Measurements from ENCODE around the gene CDC14A. TPM values are rescaled to one million over a fixed set of nuclear protein-coding genes. Genes with fewer than 3 reads are reported as not detected.

The CDC14A gene
- total and polyA plus RNA-seq, 2 donors (not counting 3 experiments of a cell fraction or from before 2014, with no cell fraction given): 3.4 to 13.9 TPM

DNA sequence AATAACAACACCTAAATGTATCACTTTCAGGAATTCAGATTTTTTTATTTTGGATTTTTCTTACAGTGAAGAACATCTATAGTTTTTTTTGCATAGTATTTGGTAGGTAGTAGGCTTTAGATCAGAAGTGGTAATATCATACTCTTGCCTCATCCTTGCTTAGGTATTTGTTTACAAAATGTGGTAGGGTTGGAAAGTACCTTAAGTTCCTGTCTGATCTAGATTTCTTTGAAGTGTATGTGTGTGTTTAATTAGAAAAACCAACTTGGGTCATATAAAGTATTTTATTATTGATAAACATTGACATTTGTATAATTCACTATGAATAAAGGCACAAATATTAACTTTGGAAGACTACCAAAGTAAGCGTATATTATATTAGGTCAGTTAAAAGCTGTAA is 100.3 kb downstream of the CDC14A start:
- Histone ChIP-seq H3K4me3 (replicated peaks in 1 of 3; ENCODE audit: insufficient read depth in 1 of 3, low read depth in 1 of 3, low read length in 3 of 3) (no peak overlapping the region), H3K4me1 (ENCODE audit: control insufficient read depth, extremely low read depth, insufficient read depth, low read length) (no peaks in the 10 kb centered on the region), H3K27ac (ENCODE audit: insufficient read depth, low read depth, low read length) (no peak overlapping the region), H3K27me3 (ENCODE audit: control insufficient read depth in 2 of 2, insufficient read depth in 2 of 2, low read length in 2 of 2) (no peaks in the 10 kb centered on the region), H3K4me2 (ENCODE audit: insufficient read depth, low read length) (no peak overlapping the region), H3K79me2 (ENCODE audit: control insufficient read depth, insufficient read depth, low read length) (no peaks in the 10 kb centered on the region), H3K9me1 (replicated peaks; ENCODE audit: control insufficient read depth, extremely low read depth, insufficient read depth, low read length) (no peaks in the 10 kb centered on the region), H2AFZ (ENCODE audit: low read depth, low read length) (no peak overlapping the region), H4K20me1 (replicated peaks; ENCODE audit: control insufficient read depth, extremely low read depth, insufficient read depth, low read length) (no peaks in the 10 kb centered on the region), H3K36me3 (ENCODE audit: control insufficient read depth in 2 of 2, extremely low read depth in 1 of 2, insufficient read depth in 2 of 2, low read length in 2 of 2) (no peaks in the 10 kb centered on the region), H3K9me3 (replicated peaks; ENCODE audit: control insufficient read depth, insufficient read depth, low read length) (no peaks in the 10 kb centered on the region), H3K9ac (replicated peaks; ENCODE audit: extremely low read depth, insufficient read depth, low read length) (no peak overlapping the region)
- DNase-seq (ENCODE audit: low read depth, low spot score): no peak
- CTCF ChIA-PET: interaction anchor here (1.2 to 1.3 kb wide), 2 partner anchors 8 to 11 kb away, joined by 4 read pairs; no protein-coding TSS in a partner anchor
- BruUV-seq (replicated peaks): no TSS peak
- FAIRE-seq: no peak
- dilution Hi-C loops (cut with MboI; ENCODE audit: extremely low pct_ligation_motif_present, low sequenced_read_pairs) (no loop called here), intact Hi-C loops (cut with micrococcal nuclease) (loop anchor here (10.0 kb wide), 1 partner anchor 478 kb away; no protein-coding TSS in a partner anchor)
- TF ChIP-seq, protein P1, sequence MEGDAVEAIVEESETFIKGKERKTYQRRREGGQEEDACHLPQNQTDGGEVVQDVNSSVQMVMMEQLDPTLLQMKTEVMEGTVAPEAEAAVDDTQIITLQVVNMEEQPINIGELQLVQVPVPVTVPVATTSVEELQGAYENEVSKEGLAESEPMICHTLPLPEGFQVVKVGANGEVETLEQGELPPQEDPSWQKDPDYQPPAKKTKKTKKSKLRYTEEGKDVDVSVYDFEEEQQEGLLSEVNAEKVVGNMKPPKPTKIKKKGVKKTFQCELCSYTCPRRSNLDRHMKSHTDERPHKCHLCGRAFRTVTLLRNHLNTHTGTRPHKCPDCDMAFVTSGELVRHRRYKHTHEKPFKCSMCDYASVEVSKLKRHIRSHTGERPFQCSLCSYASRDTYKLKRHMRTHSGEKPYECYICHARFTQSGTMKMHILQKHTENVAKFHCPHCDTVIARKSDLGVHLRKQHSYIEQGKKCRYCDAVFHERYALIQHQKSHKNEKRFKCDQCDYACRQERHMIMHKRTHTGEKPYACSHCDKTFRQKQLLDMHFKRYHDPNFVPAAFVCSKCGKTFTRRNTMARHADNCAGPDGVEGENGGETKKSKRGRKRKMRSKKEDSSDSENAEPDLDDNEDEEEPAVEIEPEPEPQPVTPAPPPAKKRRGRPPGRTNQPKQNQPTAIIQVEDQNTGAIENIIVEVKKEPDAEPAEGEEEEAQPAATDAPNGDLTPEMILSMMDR (IDR thresholded peaks at IDR 0.05; ENCODE audit: extremely low read depth in 1 of 2, insufficient read depth in 1 of 2, low read depth in 1 of 2, low read length in 2 of 2): no peak
- TF ChIP-seq FOS (IDR thresholded peaks at IDR 0.05; ENCODE audit: borderline replicate concordance, insufficient read depth, low read length) (no peak), MYC (IDR thresholded peaks at IDR 0.05; ENCODE audit: low read depth, low read length) (no peak)
- POLR2A ChIA-PET: no interaction called here

- Histone ChIP-seq H3K79me2 (ENCODE audit: control insufficient read depth, insufficient read depth, low read length) (no peaks in the 10 kb centered on the region), H3K9me3 (replicated peaks; ENCODE audit: control insufficient read depth, insufficient read depth, low read length) (no peaks in the 10 kb centered on the region), H3K9me1 (replicated peaks; ENCODE audit: control insufficient read depth, extremely low read depth, insufficient read depth, low read length) (no peaks in the 10 kb centered on the region), H3K27me3 (ENCODE audit: control insufficient read depth in 2 of 2, insufficient read depth in 2 of 2, low read length in 2 of 2) (no peaks in the 10 kb centered on the region), H3K27ac (ENCODE audit: insufficient read depth, low read depth, low read length) (no peak overlapping the region), H4K20me1 (replicated peaks; ENCODE audit: control insufficient read depth, extremely low read depth, insufficient read depth, low read length) (no peaks in the 10 kb centered on the region), H3K4me3 (replicated peaks in 1 of 3; ENCODE audit: insufficient read depth in 1 of 3, low read depth in 1 of 3, low read length in 3 of 3) (no peak overlapping the region), H2AFZ (ENCODE audit: low read depth, low read length) (no peak overlapping the region), H3K4me2 (ENCODE audit: insufficient read depth, low read length) (no peak overlapping the region), H3K4me1 (ENCODE audit: control insufficient read depth, extremely low read depth, insufficient read depth, low read length) (peaks cover 4% of the 10 kb centered on the region), H3K36me3 (ENCODE audit: control insufficient read depth in 2 of 2, extremely low read depth in 1 of 2, insufficient read depth in 2 of 2, low read length in 2 of 2) (no peaks in the 10 kb centered on the region), H3K9ac (replicated peaks; ENCODE audit: extremely low read depth, insufficient read depth, low read length) (no peak overlapping the region)
- CTCF ChIA-PET: interaction anchor here (0.7 to 8.6 kb wide), 56 partner anchors 8 to 783 kb away, joined by 3 to 261 read pairs (median 4); partner anchors contain the start of genes CDC14A, FRRS1, RTCA and TRMT13
- peak; percentile 33 for DNase-seq (ENCODE audit: low read depth, low spot score)
- intact Hi-C loops (cut with micrococcal nuclease): loop anchor here (5.0 to 10.0 kb wide), 3 partner anchors 188 to 481 kb away; partner anchors contain the start of gene RTCA
- POLR2A ChIA-PET: no interaction called here
- TF ChIP-seq, protein P1 (IDR thresholded peaks at IDR 0.05; ENCODE audit: extremely low read depth in 1 of 2, insufficient read depth in 1 of 2, low read depth in 1 of 2, low read length in 2 of 2): peak in 1 of 2 donors; percentile 27
- no peak for TF ChIP-seq JUN (IDR thresholded peaks at IDR 0.05; ENCODE audit: borderline replicate concordance, insufficient read depth, insufficient read length, low read depth)
- FAIRE-seq: no peak
- no TSS peak for BruUV-seq (replicated peaks)
- dilution Hi-C loops (cut with MboI; ENCODE audit: extremely low pct_ligation_motif_present, low sequenced_read_pairs): no loop called here
These were observed 103.3 kb downstream of the CDC14A start for GRCh38 chr1:100455478-100456072.

Measured in endothelial cell of umbilical vein (primary cell).